ENCODE results near the gene AFM.

Gene AFM

DNA sequence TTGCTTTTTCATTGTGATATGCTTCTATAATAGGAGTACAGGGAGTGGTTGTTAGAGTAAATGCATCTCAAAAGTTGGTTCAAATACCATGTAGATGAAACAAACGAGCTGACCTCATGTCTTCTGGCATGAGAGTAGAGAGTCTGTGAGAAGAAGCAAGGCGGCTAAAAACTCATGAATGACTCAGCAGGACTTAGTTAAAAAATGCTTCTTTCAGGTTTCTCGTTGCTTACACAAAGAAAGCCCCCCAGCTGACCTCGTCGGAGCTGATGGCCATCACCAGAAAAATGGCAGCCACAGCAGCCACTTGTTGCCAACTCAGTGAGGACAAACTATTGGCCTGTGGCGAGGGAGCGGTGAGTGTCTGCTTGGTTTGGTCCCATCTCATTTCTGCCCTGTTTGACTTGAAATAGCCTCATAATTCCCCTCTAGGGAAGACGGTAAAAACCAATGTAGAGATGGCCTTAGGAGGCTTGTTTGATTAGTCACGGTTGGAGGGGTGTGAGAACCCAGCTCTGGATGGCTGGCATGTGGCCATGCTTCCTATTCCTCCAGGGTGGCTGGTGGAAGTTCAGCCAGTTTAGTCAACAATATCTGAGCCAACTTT lies 31.0 kb upstream of the AFM start:
- peak; percentile 82 for DNase-seq (ENCODE audit: low spot score)

DNA sequence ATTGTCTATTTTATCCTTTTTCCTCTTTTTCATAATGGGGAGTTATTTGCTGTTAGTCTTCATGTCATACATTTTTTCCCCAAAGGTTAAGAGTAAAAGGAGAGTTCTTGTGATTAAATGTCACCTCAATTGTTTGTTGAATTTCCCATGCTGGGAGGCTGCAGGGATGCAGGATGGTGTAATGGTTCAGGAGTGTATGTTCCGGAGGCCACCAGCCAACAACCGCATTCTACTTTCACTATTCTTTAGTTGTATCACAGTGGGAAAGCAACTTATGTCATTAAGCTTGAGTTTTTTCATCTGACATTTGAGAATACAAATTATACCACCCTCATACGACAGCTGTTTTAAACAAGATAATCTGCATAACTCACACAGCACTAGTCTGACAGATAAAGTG lies 30.1 kb upstream of the AFM start:
- no peak for DNase-seq (ENCODE audit: low spot score)

DNA sequence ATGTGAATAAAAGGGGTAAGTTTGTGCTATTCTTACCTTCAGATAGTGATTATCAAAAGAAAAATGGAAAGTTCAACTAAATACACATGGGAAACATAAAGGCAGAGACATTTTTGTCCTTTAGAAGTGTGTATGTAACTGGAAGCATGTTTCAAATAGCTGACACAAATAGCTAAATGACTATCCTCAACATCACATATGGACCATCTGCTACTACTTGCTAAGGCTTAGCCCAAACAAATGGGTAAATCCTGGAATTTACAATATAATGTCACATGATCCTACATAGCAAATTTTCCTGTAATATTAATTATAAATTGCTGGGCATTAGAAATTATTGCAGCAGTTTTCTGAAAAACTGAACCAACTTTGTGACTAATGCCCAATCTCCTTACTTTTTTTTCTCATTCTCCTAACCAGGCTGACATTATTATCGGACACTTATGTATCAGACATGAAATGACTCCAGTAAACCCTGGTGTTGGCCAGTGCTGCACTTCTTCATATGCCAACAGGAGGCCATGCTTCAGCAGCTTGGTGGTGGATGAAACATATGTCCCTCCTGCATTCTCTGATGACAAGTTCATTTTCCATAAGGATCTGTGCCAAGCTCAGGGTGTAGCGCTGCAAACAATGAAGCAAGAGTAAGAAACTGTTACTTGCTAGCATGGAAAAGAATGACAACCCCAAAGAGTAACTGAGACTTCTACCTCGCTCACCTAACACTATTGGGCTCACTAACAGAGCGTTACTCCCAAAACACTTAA lies 29.4 kb upstream of the AFM start:
- DNase-seq (ENCODE audit: low spot score), result no peak

DNA sequence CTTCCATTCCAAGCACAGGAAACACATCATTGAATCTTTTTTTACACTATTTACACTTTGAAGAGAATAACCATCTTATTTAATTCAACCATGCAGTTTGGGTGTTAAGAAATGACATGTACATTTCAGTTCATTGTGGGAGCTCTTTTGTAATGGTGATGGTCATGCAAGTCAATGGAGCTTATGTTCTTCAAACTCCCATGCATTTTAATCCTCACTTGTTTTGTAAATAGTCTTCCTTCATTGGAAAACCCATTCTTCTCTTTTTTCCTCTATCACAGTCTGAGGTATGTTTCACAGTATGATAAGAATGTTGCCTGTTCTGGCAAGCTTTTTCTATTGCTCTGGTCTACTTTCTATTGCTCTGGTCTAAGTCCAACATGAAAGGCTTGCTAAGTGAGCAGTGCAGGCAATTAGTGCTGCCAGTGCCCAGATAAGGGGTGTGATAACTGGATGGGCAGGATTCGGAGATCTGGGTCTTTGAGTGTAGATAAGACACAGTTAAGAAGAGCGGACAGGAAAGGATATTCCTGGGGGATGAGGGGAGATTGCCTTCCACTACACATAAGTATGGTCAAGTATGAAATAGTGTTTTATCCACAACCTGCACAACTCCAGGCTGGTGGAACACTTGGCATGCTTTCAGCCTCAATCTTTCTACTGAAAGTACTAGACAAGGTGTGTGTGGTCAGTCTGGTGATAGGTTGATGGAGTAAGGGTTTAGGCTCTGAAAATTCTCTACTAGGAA lies 28.4 kb upstream of the AFM start:
- no peak for DNase-seq (ENCODE audit: low spot score)

DNA sequence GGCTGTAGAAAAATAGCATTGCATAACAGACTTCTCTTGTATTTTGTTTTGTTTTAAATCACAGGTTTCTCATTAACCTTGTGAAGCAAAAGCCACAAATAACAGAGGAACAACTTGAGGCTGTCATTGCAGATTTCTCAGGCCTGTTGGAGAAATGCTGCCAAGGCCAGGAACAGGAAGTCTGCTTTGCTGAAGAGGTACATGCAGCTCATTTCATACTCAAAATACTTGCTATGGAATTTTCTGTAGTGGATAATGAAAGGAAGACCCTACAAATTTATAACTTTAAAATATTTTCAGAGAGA lies 27.9 kb upstream of the AFM start:
- no peak for DNase-seq (ENCODE audit: low spot score)

DNA sequence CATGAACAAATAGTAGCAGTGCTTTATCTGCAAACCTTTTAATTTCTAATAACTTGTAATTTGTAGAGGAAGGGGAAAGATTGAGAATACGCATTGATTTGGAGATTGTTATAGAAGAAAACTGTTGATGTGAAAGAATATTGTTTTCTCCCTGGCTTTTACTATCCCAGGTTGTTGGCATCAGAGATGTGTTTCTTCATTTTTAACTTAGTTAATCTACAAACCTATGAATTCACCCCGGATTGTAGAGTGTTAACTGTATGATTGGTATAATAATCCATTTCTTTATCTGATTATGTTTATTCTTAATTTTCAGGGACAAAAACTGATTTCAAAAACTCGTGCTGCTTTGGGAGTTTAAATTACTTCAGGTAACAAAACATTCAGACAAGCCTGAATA lies 26.6 kb upstream of the AFM start:
- no peak for DNase-seq (ENCODE audit: low spot score)

DNA sequence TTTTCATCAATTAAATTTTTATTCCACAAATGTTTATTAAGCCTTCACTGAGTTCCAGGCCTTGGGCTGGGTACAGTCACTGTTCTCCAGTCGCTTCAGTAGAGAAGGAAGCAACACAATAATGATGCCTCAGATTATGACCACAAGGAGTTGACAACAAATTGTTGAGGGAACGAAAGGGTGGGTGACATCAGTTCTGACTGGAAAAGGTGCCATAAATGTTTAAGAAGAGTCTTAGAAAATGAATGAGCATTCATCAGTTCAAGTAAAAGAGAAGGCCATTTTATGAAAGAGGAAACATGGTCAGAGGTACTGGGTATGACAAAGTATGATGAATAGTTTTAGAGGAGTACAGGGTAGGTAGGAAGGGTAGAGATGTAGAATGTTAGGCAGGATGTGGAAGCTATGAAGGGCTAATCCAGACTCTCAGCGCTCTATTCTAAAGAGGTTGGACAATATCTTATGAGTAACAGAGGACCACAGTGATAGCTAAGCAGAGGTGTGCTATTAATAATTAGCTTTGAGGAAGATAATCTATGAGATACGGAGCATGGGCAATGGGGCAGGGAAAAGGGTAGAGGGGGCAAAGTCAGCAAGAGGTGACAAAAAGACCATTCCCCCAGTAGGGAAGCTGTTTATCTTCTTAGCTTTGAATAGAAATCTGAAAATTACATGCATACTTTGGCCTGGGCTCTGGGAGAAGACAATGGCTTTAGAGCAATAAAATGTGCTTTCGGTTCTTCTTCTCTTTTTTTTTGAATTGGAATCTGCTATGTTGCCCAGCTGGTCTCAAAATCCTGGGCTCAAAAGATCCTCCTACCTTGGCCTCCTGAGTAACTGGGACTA lies 25.1 kb upstream of the AFM start:
- no peak for DNase-seq (ENCODE audit: low spot score)

DNA sequence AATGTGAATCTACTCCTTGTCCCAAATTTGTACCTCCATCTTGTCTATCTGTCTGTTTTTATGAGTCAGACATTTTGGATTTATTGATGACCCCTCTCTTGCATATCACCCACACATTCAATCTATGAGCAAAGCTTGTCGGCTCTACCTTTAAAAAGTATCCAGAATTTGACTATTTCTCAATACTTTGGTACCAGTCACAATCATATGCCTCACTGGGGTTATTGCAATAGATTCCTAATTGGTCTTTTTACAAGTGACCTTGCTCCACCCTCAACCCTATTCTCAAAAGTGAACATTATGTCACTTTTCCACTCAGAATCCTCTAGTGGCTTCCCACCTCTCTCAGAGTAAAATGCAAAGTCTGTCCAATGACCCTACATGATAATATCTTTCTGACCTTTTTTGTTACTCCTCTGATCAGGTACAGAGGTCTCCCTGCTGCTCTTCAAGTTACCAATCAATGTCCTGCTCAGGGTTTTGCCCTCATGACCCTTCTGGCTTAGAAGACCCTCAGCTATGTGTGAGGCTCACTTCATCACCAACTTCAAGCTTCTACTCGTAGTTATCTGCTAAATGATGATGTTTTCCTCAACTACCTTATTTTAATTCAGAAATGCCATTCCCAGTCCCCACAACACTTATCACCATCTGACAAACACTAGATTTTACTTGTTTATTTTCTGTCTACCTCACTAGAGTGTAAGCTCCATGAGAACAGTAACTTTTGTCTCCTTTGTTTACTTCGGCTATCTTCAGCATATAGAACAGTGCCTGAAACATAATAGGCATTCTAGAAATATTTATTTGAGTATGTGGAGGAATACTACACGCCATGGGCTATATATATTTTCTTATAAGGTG lies 23.1 kb upstream of the AFM start:
- no peak for DNase-seq (ENCODE audit: low spot score)

DNA sequence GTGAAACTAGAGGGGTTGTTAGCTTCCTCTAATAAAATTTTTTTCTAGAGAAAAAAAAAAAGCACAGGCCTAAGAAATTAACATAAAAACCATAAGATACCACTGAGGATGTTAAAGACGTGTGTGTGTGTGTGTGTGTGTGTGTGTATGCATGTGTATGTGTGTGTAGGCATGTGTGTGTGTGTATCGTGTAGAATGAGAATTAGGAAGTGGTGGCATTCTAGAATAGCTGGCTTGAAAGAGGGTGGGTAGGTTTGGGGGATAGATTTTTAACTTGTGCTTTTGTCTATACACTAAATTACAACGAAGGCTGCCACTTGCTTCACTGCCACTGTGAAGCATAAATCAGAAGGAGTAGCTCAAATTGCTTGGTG lies 22.5 kb upstream of the AFM start:
- no peak for DNase-seq (ENCODE audit: low spot score)

DNA sequence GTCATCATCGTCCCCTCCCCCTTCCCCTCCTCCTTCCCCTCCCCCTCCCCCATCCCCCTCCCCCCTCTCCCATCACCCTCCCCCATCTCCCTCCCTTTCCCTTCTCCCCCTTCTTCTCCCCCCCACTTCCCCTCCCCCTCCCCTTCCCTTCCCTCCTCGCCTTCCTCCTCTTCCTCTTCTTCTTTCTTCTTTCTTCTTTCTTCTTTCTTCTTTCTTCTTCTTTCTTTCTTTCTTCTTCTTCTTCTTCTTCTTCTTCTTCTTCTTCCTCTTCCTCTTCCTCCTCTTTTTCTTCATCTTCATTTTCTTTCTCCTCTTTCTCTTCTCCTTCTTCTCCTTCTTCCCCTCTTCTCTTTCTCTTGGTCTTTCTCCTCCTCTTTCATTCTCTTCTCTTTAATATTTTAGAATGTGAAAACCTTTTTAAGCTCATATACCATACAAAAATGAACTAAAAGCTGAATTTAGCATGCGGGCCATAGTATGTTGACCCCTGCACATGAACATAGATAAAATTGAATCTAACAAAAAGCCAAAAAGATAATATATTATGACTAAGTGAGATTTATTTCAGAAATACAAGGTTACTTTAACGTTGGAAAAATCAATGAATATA lies 20.5 kb upstream of the AFM start:
- DNase-seq (ENCODE audit: low spot score), result no peak

DNA sequence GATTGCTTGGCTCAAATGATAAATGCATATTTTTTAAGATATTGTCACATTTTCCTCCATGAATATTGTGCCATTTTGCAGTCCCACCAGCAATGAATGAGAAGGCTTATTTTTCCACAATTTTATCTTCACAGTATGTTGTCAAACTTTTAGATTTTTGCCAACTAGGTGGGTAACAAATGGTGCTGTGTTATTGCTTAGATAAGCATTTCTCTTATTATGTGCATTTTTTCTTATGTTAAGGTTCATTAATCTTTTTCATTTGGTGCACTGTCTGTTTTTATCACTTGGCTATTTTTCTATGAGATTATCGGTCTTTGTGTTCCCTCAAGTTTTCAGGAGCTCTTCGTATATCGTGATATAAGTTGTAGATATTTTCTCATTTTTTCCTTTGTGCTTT lies 13.4 kb upstream of the AFM start:
- DNase-seq (ENCODE audit: low spot score), result no peak

DNA sequence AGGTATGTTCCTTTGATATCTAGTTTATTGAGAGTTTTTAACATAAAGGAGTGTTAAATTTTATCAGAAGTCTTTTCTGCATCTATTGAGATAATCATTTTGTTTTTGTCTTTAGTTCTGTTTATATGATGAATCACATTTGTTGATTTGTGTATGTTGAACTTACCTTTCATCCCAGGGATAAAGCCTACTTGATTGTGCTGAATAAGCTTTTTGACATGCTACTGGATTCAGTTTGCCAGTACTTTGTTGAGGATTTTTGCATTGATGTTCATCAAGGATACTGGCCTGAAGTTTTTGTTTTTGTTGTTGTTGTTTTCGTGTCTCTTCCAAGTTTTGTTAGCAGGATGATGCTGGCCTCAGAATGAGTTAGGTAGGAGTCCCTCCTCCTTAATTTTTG lies 10.8 kb upstream of the AFM start:
- DNase-seq (ENCODE audit: low spot score), result no peak

DNA sequence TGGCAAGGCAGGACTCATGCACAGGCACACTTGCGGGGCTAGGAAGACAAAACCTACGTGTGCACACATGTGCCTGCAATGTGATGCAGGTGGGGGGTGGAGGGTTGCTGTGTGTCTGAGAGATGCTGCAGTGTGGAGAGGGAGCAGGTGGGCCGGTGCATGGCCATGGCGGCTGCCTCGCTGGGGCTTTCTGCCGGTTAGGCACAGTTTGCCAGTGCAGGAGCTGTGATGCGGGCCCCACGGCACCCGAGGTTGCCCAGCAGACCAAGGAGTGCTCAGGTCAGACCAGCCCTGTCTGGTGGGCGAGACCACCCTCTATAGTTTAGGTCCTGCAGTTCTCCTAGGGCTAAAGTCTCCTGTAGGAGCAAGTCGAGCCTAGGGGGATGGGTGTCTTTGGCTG lies 4.4 kb upstream of the AFM start:
- DNase-seq (ENCODE audit: low spot score), result no peak

DNA sequence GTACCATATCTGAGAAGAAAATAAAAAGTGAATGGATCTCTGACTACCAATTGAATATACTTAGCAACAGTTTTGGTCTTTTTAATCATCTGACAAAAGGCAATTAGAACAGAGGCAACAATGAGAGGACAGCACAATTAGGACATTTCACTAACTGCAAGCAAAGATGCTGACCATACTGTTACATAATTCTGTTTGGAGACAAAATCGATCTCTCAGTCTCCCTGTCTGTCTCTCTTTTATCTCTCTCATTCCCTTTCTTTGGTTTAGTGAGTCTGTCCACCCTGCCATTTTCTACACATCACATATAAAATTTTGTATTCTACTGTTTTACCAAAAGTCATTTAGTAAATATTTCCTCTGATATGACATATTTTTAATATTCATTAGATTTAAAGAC lies 2.2 kb upstream of the AFM start:
- no peak for DNase-seq (ENCODE audit: low spot score)

DNA sequence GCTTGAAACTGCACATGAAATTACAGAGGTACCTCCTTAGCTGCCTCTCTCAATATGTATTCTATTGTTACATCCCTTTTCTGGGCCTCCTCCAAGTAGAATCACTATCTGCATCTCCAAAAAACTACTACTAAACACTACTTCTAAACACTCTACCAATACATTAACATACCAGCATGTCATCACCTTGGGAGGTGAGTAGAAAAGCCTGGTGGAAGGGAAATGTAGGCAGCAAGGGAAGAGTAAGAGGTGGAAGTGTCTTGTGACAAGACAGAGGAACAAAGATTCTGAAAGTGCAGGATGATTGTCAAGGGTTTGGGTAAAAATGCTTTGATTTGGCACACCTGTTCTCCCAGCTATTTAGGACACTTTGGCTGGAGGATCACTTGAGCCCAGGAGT lies 3.5 kb downstream of the AFM start:
- DNase-seq (ENCODE audit: low spot score), result no peak

DNA sequence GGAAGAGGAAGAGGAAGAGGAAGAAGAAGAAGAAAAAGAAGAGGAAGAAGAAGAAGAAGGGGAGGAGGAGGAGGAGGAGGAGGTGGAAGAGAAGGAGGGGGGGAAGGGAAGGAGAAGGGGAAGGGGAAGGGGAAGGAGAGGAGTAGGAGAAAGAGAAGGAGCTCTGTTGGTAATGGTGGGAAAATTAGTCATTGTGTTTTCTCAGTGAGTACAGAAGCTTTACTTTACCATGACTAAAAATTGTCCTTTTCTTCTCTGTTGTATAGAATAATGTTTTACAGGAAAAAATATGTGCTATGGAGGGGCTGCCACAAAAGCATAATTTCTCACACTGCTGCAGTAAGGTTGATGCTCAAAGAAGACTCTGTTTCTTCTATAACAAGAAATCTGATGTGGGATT lies 4.1 kb downstream of the AFM start:
- no peak for DNase-seq (ENCODE audit: low spot score)

DNA sequence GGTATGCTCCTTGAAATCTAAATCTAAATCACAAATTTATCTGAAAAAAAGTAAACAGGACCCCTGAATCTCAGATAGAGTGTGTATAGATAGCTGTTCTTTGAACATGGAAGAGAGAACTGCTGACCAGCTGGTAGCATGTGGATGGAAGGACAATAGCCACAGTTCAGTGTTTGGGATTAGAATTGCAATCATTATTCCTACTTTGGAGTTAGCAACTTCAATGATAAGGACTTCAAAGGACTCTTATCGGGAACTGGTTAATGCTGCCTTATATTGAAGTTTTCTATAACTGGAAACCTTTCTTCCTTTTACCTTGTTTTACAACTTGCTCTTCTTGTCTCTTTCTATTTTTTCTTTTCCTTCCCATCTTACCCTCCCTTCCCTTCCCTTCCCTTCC lies 5.0 kb downstream of the AFM start:
- DNase-seq (ENCODE audit: low spot score), result no peak

DNA sequence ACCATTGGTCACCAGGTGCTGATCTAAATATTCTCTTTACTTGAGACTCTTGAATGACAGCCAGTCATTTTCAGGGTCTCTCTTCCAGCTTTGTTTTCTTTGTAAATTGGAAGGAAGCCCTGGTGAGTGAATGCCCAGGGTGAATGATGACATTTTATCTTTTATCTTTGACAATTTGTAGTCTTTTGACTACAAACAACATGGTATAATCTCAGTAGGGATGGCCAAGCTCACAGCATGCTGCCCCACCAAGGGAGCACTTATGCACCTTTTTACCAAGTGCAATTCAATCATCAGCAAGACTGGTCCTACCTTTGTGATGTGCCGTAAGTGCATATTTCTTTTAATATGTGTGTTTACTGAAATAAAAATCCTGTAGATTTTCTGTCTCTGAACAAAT lies 5.7 kb downstream of the AFM start:
- DNase-seq (ENCODE audit: low spot score), result no peak

DNA sequence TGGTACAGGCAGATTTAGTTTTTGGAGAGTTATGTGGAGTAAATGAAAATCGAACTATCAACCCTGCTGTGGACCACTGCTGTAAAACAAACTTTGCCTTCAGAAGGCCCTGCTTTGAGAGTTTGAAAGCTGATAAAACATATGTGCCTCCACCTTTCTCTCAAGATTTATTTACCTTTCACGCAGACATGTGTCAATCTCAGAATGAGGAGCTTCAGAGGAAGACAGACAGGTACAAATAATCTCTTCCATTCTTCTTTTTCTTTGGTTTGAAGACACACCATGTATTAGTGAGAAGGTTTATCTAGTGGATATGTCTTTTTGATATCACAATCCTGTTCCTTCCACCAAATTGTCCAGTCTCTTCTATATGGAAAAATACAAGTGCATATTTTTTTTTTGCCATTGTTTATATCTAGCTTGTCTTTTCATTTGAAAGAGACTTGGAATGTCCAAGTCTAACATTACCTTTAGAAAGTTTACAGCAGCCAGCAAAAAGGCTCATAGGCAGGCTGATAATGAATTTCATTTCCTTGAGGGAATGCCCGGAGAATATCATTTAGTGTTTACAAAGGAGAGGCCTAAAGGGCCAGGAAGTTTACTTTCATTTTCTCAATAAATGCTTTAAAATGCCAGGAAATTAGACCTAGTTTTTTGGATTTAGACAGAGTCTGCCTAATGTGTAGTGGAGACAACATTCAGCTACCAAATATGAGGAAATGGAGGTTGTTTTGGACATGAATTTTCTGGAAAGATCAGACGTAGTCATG lies 18.6 kb downstream of the AFM start:
- DNase-seq (ENCODE audit: low spot score), result peak; percentile 2

DNA sequence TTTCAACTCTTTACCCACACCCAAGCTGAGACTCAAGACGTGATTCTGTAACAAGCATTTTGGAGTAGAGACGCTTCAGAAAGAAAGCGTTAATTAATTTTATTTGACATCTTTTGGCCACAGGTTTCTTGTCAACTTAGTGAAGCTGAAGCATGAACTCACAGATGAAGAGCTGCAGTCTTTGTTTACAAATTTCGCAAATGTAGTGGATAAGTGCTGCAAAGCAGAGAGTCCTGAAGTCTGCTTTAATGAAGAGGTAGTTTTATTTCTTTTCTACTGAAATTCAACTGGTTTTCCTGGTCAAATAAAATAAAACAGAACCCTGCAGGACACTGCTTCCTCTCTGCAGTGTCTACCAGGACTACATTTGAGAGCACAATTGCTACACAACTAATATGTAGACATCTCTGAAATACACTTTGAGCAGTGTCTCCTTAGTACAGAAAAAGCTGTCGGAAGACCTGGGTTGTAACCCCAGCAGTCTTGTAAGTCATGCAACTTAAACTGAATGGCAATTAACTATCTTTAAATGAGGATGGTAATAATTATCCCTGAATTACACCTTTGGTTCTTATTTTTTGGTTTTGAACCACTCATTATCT lies 20.2 kb downstream of the AFM start:
- no peak for DNase-seq (ENCODE audit: low spot score)
